NCI-H128 (cell line): ENCODE data around the gene LMF1.

Experiments
- DNase-seq: peaks from one replicate; lab custom pipeline; 2025; ENCODE audit not compliant: unreplicated experiment; lab: John Stamatoyannopoulos, UW

LMF1 gene

DNA sequence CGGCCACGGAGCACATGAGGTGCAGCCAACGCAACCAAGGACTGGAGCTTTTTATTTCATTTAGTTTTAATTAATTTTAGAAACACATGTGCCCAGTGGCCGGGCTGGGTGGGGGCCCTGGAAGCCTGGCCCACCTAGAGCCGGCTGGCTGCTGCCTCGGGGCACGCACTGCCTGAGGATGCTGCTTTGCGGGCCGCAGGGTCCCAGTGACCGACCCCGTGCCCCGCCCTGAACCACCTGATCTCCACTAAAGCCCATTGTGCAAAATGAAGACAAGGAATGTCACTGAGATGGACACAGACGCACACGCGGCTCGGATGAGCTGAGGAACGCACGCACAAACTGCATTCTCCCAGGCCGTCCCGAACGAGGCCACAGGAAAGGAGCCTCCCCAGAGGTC lies 39.6 kb downstream of the LMF1 start:
- DNase-seq = no peak

GRCh38 chr16:930511-930910 lies 40.3 kb downstream of the LMF1 start:
- DNase-seq = no peak

- no peak for DNase-seq
Observed at GRCh38 chr16:930076-930475, 40.7 kb downstream of the LMF1 start.

GRCh38 chr16:929227-930073 lies 41.3 kb downstream of the LMF1 start:
- DNase-seq = no peak

DNA sequence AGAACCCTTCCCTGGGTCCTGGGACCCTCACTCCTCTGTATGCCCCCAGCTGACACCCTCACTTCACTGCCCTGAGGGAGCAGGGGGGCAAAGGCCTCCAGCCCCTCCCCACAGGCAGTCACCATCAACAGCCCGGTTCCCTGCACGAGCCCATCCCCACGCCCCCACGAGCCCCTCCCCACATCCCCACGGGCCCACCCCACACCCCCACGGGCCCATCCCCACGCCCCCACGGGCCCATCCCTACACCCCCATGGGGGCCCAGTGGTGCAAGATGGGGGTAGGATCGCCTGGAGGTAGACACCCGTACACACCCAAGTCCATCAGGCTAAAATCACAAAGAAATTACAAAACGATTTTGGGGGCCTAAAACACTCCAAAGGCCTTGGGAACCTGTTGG lies 42.3 kb downstream of the LMF1 start:
- DNase-seq = no peak

GRCh38 chr16:927931-928330 lies 42.9 kb downstream of the LMF1 start:
- no peak for DNase-seq

DNA sequence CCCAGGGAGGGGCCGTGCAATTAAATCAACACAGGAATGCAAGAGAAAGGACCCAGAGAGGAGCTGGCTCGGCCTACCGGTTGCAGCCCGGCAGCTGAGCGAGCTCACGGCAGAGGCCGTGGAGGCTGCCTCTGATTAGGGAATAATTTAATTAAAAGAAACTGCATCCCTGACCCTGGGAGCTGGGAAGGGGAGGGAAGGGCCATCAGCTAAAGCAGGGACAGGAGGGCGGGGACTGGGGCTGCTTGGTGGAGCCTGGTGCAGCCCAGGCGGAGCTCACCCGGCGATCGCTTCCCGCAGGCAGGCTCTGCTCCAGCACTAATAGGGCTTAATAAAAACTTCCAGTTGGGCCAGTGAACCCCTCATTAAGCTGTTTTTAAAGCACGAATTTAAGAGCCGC lies 43.4 kb downstream of the LMF1 start:
- DNase-seq = no peak

DNA sequence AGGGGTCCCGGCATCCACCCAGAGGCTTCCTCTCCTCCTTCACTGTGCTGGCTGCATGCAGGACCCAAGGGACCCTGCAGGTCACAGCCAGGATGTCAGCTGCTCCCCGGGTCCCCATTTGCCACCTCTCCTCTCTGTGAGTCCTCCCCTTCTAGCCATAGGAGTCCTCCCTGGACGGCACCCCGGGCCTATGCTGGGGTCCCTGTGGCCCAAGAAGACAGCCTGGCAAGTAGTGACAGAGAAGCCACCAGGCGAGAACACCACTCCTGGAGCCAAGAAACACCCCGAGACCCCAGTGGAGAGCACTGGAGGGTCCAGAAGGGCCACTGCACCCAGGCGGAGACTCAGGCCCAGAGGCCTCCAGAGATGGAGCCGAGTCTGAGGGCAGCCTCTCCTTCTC lies 44.1 kb downstream of the LMF1 start:
- DNase-seq = no peak

- no peak for DNase-seq
Observed at GRCh38 chr16:924806-925205, 46.0 kb downstream of the LMF1 start.

GRCh38 chr16:924063-924462 lies 46.7 kb downstream of the LMF1 start:
- no peak for DNase-seq

DNA sequence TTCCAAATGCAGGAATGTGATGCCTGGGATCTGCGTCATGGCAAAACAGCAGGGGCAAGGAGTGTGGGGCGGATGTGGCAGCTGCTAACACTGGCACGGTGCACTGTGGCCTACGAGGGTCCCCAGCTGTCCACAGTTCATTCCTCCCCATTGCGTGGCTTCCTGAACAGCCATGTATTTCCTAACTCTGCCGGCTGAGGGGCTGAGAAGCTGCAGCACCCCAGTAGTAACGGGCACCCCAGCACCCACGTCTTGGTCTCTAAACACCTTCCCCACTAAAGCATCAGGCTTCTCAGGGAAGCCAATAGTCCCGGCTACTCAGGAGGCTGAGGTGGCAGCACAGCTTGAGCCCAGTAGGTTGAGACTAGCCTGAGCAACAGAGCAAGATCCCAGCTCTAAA lies 47.6 kb downstream of the LMF1 start:
- no peak for DNase-seq

GRCh38 chr16:922051-922450 lies 48.7 kb downstream of the LMF1 start:
- no peak for DNase-seq

DNA sequence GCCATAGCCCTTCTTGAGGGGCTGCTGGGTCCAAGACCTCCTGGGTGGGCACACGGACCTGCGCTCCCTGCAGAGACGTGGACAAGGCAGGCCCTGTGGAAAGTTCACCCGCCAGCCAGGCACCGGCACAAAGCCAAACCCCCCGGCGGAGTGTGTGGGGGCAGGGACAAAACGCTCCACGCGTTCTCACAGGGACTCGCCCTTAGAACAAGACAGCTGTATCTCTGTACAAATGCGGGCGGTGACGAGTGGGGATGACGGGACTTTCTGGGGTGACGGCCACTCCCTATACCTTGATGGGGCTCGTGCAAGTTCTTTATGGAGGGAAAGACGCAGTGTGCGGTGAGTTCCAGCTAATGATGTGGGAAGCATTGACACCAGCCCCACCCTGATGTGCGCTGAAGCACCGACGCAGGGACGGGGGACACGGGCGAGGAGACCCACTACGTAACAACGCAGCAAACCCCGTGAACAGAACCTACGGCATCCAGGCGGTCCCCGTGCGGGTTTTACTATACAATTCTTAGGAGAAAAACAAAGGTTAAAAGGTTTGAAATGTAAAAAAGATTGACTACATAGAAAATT lies 49.4 kb downstream of the LMF1 start:
- no peak for DNase-seq

DNA sequence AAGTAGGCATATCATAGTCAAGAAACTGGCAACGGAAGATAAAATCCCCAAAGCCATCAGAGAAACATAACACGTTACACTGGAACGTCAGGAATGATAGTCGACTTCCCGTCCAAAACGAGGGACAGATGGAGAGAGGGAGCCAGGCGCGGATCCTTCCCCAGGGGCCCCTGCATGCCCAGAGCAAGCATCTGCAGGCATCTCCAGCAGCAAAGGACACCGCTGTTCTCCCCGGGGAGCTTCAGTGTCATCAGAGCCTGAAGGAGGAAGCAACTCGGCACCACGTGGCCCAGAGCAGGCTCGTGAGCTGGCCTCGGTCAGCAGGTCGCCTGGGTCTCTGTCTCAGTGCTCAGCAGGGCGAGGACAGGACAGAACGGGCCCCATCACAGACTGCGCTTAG lies 50.1 kb downstream of the LMF1 start:
- no peak for DNase-seq

- DNase-seq = no peak
Observed at GRCh38 chr16:920051-920681, 50.6 kb downstream of the LMF1 start.

- DNase-seq = no peak
Observed at GRCh38 chr16:919658-920050, 51.1 kb downstream of the LMF1 start.

GRCh38 chr16:918741-919657 lies 51.8 kb downstream of the LMF1 start:
- no peak for DNase-seq

- DNase-seq = no peak
Observed at GRCh38 chr16:918068-918467, 52.7 kb downstream of the LMF1 start.

DNA sequence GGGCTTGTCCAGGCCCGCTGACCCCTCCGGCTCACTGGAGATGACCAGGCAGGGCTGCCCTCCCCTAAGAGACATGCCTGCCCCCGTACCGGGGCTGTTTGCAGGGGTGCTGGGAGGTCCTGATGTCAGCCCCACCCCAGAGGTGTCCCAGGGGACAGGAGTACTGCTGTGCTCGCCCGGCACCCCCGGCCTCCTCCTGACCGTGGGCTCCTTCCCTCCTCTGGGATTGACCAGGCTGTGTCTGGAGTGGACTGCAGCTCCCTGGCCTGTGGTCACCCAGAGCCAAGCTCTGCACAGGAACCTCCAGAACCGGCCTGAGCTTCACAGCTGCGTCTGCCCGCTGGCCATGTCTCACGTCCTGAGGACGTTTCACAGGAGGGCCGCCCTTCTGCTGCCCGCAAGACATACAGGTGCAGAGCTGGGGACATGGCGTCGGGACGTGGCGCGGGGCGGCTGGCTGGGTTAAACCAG lies 53.2 kb downstream of the LMF1 start:
- DNase-seq = no peak

DNA sequence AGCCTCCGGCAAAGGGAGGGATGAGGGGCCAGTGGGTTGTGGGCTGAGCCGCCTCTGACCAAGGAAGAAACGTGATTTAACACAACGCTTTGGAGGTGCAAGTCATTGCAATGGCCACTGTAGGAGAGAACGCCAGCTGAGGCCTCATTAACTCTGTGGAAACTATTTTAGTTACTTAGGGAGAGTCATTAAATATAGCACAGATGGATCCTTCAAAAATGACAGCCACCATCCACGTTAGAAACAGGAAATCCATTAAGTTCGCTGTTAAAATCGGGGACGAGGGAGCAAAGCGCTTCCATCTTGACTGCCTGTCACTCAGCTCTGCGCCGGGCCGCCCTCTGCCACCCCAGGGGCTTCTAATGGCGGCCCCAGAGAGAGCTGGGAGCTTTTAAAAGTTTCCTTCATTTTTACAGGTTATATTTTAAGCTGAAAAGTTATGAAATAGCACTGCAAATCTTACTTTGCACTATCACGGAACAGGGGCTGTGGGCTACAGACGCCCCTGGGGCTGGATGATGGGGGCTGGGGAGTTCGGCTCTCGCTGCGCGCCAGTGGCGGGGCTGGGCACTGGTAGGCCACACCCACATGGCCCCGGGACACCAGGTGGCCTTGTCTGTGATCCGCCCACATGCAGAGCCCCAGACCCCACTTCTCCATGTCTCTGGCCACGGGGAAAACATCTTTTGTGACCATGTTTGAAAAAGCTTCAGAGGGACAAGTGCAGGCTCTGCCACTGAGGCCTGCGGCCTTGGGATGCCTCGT lies 54.6 kb downstream of the LMF1 start:
- no peak for DNase-seq
